ENCODE results near the gene ITIH1.

Gene ITIH1

GRCh38 chr3:52787672-52788625 is 10.6 kb downstream of the ITIH1 start:
- in situ Hi-C loops (cut with HindIII; ENCODE audit: low sequenced_read_pairs), result no loop called here

- in situ Hi-C loops (cut with HindIII; ENCODE audit: low sequenced_read_pairs), result no loop called here
Measured at GRCh38 chr3:52788890-52789745, 11.7 kb downstream of the ITIH1 start.

- in situ Hi-C loops (cut with HindIII; ENCODE audit: low sequenced_read_pairs), result no loop called here
Measured at GRCh38 chr3:52789746-52790040, 12.3 kb downstream of the ITIH1 start.

- in situ Hi-C loops (cut with HindIII; ENCODE audit: low sequenced_read_pairs), result no loop called here
Measured at GRCh38 chr3:52790337-52790736, 12.9 kb downstream of the ITIH1 start.

DNA sequence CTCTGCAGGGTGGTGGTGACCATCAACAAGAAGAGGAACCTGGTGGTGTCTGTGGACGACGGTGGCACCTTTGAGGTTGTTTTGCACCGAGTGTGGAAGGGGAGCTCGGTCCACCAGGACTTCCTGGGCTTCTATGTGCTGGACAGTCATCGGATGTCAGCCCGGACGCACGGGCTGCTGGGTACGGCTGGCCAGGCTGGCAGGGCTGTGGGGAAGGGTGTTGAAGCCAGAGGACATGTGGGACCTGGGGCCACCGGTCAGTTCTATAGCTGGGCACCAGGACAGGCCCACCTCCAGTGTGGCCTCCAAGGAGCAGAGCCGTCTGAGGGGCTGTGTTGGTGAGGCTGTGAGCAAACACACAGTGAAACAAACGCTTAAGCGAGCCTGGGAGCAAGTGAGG is 13.3 kb downstream of the ITIH1 start:
- in situ Hi-C loops (cut with HindIII; ENCODE audit: low sequenced_read_pairs), result no loop called here

GRCh38 chr3:52791366-52791765 is 14.0 kb downstream of the ITIH1 start:
- in situ Hi-C loops (cut with HindIII; ENCODE audit: low sequenced_read_pairs), result no loop called here

DNA sequence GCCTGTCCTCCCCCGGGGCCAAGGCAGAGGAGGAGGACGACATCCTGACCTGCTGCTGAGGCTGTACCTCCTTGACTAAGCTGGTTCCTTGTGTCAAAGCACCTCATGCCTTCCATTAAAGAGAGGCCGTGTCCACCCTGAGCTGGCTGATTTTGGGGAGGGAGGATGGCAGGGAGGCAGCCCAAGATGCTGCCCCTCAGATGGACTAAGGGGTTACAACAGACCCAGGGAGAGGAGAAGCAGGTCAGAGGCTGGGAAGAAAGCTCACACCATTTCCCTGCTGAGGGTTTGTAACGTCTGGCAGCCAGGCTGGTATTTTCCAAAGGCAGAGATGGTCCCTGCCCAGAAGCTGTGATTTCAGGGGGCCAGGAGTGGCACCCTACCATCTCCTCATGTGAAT is 14.5 kb downstream of the ITIH1 start:
- in situ Hi-C loops (cut with HindIII; ENCODE audit: low sequenced_read_pairs), result no loop called here

DNA sequence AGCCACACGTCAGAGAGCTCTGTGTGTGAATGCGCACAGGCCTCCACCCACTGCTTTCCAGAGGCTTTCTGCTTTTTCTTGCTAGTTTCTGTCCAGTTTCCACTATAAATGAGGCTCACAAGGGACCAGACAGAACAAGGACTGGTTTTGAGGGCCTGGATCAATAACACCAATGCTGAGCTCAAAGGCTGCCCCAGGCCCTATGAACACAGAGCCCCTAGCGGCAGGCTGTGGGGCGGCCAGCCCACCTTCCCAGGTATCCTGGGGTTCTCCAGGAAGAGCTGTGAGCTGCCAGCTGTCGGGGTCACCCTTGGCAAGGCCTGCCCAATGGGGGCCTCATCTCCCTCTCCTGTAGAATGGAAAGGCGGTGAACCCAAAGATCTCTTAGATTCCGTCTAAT is 15.0 kb downstream of the ITIH1 start:
- in situ Hi-C loops (cut with HindIII; ENCODE audit: low sequenced_read_pairs), result no loop called here

DNA sequence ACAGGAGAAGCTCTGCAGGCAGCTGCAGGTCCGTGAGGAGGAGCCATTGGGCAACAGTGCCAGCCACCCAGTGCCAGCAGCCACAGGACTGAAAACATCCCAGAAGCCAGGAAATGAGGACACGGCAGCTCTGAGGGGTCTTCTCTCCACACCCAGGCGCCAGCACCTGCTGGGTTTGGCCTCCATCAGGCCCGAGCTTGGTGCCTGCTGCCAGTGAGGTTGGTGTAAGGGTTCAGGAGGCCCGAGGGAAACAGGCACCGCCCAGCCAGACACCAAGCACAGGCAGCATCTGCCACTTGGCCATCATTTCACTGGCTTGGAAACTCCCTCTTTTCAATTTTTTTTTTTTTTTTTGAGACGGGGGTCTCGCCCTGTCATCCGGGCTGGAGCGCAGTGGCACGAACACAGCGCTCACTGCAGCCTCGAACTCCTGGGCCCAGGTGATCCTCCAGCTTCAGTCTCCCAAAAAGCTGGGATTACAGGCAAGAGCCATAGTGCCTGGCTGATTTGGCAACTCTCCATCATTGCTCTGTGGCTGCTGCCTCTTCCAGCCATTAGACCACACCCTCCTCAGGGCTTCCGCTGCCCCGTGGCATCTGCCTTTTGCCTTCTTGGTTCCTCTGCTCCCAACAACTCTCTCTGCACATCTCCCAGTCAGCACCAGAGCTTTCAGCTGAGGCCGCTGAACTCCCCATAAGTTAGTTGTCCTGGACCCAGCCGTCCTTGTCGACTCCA is 15.7 kb downstream of the ITIH1 start:
- in situ Hi-C loops (cut with HindIII; ENCODE audit: low sequenced_read_pairs), result no loop called here

DNA sequence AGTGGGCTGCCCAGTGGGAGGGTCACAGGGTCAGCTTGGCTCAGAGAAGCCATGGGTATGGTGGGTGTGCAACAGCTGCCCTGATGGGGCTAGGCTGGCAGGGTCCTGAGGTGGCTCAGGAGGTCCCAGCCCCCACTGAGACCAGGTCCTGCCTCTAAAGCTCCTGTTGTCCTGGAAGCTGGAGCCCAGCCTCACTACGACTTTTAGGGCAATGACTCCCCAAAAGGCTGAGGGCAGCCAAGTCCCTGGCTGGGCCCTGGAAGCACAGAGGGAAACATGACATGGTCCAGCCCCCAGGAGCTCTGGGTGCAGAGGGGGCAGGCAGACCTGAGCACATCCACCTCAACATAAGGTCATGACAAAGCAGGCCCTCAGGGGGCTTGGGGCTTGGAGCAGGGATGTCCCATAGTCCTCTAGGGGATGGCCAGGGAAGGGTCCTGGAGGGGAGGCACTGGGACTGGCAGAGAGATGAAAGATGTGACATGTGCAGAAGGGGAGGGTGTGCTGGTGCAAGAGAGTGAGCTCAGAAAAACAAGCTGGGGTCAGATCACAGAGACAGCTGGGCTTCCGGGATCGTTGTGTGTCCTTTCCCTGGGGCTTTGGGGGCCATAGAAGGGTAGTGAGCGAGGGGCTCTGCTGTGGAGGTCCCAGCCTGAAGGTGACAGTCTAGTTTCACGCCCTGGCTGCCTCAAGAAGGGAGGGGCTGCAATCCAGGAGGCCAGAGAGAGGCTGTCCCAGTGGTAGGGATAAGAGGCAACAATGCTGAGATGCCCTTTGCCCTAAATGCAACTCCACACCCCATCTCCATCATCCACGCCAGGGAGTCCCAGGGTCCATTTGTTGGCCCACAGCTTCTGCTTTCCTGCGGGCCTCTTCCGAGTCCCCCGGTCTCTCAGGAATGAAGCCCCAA is 16.6 kb downstream of the ITIH1 start:
- in situ Hi-C loops (cut with HindIII; ENCODE audit: low sequenced_read_pairs), result no loop called here

GRCh38 chr3:52794612-52795099 is 17.3 kb downstream of the ITIH1 start, which contains the start of gene ITIH3:
ITIH3 (plus strand) TSS chr3:52794796; CDS start chr3:52794804, 8 bp downstream.
- in situ Hi-C loops (cut with HindIII; ENCODE audit: low sequenced_read_pairs), result no loop called here

DNA sequence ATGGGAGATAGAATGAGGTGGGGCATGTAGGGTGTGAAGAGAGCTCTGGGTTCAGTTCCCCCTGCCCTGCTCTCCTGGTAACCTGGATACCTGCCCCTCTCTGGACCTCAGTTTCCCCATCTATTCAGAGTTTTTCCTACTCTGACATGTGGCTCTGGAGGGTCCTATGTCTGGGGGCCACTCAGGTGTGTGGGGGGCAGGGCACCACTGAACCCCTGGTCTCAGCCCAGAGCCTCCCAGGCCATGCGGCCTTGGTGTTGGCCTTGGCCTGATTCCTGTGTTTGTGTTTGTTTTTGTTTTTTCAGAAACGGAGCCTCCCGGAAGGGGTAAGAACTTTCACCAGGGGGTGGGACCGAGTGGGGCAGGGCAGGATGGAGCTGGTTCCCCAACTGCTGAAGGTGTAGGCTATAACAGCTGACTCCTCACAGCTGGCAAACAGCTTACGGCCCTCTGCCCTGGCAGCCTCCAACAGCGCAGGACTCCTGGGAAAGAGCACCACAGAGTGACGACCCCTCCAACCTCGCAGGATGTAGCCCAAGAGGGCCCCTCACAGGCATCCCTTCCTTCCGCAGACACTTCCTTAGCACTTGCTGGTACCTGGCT is 18.0 kb downstream of the ITIH1 start:
- in situ Hi-C loops (cut with HindIII; ENCODE audit: low sequenced_read_pairs), result no loop called here

GRCh38 chr3:52796411-52796810 is 19.0 kb downstream of the ITIH1 start:
- in situ Hi-C loops (cut with HindIII; ENCODE audit: low sequenced_read_pairs), result no loop called here

DNA sequence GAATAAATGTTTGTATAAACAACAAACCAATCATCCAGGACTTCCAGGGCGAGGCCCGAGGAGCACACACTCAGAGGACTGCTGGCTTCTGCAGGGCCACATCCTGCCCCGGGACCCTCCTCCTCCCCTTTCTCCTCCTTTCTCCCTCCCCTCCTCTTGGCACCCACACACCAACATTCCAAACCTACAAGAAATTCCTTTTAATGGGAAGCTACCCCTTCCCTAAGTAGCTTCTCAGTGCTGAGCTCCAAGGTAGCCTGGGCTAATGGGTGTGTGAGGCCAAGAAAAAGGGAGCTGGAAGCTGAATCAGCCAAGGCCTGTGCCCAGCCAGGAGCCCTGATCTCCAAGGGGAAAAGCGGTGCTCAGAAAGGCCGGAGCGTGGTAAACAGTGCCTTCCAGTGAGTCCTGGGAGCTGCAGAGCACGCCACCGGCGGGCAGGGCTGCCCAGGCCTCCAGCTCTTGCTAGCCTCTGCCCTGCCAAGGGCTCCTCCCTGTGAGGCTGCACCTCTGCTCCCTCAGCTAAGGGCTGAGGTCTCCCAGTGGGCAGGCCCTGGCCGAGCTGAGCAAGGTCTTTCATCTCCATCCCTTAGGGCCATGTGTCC is 21.1 kb downstream of the ITIH1 start:
- in situ Hi-C loops (cut with HindIII; ENCODE audit: low sequenced_read_pairs), result no loop called here

GRCh38 chr3:52798978-52799476 is 21.6 kb downstream of the ITIH1 start:
- in situ Hi-C loops (cut with HindIII; ENCODE audit: low sequenced_read_pairs), result no loop called here

- in situ Hi-C loops (cut with HindIII; ENCODE audit: low sequenced_read_pairs), result no loop called here
Measured at GRCh38 chr3:52800079-52800478, 22.7 kb downstream of the ITIH1 start.

DNA sequence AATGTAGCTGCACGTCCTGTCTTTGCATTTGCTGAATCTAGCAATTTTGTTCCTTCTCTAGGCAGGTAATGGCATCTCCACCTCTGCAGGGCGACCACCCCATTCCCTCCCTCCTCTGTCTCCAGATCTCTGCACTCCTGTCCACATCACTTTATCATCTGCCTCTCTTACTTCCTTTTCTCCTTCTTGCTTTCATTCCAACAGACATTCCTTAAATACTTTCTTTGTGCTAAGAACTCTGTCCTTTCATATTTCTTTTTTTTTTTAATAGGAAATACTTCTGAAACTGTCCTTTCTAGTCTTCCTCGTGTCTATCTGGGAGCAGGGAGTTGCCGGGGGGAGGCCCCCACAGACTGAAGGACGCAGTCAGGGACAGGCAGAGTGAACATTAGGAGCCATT is 24.4 kb downstream of the ITIH1 start:
- in situ Hi-C loops (cut with HindIII; ENCODE audit: low sequenced_read_pairs), result no loop called here

- in situ Hi-C loops (cut with HindIII; ENCODE audit: low sequenced_read_pairs), result no loop called here
Measured at GRCh38 chr3:52805270-52806039, 28.1 kb downstream of the ITIH1 start.

Data from endothelial cell of hepatic sinusoid (primary cell).